Activated CD4-positive, alpha-beta T cell treated with anti-CD3 and anti-CD28 coated beads for 48 hours (primary cell): ENCODE results near the gene TNIP1.

Experiments
- DNase-seq: peaks from one replicate; pipeline ENCODE4 v3.0.0-alpha.2; 2020

TNIP1 gene

DNA sequence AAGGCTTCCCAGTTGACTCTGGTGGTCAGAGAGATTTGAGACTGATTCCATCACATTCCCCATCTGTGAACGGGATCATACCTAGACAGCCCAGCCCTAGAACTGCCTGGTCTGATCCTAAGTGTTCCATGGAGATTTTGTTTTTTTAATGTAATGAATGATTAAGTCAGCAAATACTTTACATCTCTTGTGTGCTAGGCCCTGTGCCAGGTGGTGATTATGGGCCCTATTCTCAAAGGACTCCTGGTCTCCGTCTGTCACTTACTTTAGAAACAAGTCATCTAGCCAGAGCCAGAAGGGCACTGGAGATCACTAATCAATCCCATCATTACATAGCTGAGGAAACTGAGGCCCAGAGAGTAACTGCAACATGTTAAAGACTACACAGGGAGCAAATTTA is 61.5 kb downstream of the TNIP1 start:
- no peak for DNase-seq

DNA sequence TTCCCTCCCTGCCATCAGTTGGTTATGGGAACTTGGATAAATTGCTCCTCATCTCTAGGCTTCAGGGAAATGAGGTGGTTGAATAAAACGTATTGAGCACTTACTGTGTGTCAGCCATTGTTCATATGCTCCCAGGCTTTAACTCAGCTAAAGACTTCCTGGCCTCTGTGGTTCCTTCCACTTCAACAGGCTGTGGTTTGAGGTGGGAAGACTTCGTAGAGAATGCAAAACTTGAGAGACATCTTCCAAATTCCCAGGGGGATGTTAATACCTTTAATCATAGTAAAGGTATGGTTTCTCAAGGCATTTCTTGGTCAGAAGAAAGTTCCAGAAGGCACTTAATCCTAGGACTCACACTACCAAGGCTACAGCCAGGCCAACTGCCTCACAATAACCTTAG is 62.0 kb downstream of the TNIP1 start:
- no peak for DNase-seq

DNA sequence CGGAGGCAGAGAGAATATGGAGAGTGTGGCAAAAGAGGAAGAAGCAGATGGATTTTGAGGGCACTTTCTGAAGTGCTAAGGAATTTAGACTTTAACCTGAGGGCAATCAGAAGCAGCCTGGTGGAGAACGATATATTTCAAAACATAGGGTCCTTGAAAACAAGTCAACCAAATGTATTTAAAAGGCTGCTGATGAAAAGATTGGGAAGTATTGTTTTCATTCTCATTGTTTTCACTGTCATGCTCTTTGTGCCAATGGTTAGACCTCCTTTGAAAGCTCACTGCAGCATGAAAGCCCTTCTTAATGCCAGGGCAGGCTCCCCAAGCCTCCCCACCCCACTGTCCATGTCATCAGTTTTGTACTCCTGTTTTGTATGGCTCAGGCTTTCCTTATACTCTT is 62.9 kb downstream of the TNIP1 start:
- DNase-seq = no peak

DNA sequence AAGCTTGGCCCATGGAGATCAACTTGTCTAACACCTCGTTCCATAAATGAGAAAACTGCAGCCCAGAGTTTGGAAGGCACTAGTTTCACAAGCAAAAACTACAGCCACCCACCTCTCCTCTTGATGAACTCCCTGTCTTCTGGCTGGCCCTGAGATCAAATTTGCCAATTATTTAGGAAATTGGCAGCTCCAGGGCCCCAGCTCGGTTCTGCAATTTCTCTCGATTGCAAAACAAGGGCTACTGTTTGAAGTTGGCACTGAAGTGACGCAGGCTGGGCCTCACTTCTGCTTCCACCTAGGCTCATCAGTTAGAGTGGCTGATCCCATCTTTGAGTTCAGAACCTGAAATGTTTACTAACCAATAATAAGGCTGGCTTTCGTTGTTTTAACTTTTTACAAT is 64.1 kb downstream of the TNIP1 start:
- no peak for DNase-seq

DNA sequence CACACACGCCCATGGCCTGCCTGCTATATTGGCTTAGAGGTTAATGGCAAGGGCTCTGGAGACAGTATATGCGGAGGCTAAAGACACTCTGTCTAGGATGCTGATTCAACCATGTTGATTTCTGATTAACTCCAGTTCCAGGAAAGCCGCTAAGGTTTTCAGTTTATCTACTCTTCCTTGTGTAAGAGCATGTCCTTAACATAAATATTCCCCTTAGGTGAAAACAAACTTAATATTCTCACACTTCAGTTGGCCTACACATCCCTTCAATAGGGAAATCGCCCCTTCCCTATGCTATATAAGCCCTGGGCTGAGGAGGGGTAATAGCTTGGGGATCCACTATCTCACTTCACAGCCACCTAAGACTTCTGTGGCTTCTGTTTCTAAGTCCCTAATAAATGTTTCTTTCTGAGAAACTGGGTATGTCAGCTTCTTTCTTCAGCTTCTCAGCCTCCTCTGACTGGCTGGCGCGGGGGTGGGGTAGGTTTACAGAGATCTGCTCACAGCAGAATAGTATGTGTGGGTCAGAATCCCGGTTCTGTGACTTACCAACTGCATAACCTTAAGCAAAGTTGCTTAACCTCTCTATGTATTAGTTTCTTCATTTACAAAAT is 64.8 kb downstream of the TNIP1 start:
- DNase-seq = no peak

DNA sequence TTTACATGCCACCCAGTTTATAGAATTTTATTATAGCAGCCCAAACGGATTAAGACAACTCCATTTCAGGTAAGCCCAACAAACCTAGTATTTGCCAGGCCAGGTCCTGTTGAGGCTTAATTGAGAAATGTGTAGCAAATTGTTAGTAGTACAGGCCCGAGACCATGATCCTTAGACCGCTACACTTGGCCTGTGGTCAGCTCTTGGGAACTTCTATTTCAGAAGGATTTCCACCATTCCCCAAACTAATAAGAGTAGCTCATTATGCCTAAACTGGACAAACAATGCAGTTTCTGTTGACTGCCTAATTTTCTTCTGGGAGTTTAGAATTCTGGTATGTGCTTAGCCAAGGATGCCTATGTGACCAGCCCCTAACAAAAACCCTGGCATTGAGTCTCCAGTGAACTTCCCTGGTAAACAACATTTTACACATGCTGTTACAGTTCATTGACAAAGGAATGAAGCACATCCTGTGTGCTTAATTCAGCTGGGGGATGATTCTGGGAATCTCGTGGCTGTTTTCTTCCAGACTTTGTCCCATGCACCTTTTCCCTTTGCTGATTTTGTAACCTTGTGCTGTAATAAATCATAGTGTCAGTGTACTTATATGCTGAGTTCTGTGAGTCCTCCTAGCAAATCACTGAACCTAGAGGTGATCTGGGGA is 66.0 kb downstream of the TNIP1 start:
- DNase-seq = no peak

DNA sequence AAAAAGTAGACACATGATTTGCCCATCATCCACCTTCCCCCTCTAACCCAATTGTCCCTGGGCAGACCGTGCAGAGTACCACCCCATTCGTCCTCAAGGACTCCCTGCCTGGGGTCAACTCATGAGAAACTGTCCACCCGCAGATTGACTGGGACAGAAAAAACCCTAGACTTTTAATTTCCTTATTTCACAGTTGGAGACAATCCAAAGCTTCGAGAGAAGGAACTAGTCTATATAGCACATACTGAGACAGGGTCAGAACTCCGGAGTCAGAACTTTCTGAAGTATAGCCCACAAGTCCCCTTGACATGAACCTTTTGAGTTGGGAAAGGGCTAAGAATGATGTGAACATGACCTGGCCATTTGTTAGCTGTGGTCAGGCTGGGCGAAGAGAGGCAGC is 68.0 kb downstream of the TNIP1 start:
- DNase-seq = no peak

DNA sequence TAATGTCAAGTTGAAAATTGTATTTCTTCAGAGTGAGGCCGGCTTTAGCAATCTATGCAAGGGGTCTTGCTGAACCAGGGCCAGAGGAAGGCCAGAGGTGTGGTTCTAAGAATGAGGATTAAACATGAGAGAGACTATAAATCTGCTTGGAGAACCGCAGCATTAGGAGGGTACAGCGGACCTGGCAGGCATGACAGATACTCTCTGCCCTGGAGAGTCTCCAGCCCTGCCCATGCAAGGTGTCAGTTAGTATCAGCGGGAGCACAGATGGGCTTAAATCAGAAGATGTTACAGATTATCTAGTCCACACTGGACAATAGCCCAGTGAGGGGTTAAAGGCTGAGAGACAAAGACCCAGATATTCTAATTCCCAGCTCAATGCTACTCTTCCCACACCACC is 71.9 kb downstream of the TNIP1 start:
- DNase-seq = no peak

DNA sequence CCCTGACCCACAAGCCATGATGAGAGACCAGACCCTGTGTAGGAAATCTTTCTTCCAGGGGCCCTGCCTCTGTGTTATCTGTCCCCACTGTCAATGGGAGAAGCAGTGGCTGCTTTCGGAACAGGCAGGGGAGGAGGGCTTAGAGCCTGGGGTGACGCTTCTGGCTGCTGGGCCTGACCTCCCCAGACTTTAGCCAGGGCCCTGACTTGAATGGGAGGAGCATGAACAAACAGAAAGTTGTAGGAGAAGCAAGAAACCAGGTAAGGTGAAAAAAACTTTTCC is 72.7 kb downstream of the TNIP1 start:
- no peak for DNase-seq

DNA sequence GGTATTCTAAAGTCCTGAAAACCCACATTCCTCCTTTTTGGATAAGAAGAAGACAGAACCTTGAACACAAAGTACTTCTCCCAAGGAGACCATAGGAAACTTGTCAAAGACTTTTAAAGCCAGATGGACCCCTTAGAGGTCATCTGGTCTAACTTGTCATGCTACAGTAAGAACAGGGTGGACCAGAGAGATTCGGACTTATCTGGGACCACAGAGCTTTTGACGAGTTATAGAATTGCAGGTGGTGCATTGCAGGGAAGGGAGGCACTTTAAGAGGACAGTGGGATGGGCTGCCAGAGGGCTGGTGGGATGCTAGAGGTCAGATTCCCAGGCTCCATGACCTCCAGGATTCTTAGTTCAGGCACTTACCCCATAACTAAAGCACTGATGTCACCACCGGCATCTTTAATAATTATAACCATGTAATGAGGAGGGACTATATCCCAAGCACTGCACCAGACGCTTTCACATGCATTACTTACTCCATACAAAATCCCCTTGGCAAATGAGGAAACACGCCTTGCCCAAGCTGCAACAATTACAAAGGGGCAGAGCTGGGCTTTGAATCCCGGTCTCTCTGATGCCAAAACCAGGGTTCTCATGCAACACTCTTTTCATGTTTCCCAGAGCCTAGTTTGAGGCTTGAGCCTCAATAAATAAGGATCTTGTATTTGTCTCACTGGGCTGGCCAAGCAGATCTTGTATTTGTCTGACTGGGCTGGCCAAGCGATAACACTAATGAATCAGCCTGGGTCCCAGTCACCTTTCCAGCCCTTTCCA is 73.2 kb downstream of the TNIP1 start:
- DNase-seq = no peak

DNA sequence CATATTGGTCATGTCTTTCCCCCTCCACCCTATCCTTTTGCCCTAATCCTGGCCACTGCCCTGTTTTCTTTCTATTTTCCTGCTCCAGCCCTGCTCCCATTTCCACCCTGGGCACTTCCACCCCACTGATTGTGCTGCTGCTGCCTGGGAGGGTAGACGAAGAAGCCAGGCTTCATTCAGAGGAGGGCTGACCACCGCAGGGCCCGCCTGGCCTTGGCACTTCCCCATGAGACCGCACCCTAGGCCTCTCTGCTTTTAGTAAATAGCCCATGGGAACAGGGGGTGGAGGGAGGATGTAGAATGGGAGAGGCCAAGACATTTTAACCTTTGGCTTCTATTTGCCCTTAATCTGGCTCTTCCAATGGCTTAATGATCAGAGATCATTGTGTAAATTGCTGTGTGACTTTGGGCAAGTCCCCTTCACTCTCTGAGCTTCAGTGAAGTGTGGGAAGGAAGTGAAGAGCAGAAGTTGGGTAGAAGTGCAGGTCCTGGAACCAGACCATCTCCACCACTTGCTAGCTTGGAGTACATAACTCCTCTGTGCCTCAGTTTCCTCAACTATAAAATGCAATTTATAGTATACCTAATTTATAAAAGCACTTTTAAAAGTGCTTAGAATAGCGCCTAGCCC is 74.0 kb downstream of the TNIP1 start:
- no peak for DNase-seq

DNA sequence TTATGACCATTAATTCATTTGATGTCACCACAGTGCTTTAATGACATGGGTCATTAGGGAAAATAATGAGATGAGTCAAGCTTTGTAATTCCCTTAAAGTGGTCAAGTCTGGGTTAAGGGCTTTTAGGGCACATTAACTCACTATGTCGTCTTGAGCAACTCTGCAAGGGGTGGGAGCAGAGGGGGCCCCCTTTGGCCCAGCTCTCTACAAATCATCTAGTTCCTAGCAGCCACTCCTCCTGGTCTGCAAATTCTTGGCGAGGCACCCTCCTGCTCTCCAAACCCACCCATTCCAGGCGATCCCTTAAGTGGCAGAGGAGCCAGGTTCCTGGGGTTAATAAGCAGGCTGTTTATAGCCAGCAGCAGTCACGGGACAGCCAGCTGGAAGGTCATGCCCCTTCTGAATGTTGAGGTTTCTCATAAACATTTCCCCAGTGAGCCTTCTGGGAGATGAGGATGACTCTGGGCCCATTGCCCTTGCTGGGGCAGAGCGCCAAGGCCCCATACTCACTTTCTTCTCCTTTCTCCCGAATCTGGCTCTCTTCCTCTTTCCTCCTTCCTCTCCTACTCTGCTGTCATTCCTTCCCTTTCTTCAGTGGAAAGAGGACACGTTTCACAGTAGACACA is 74.8 kb downstream of the TNIP1 start:
- DNase-seq = no peak

DNA sequence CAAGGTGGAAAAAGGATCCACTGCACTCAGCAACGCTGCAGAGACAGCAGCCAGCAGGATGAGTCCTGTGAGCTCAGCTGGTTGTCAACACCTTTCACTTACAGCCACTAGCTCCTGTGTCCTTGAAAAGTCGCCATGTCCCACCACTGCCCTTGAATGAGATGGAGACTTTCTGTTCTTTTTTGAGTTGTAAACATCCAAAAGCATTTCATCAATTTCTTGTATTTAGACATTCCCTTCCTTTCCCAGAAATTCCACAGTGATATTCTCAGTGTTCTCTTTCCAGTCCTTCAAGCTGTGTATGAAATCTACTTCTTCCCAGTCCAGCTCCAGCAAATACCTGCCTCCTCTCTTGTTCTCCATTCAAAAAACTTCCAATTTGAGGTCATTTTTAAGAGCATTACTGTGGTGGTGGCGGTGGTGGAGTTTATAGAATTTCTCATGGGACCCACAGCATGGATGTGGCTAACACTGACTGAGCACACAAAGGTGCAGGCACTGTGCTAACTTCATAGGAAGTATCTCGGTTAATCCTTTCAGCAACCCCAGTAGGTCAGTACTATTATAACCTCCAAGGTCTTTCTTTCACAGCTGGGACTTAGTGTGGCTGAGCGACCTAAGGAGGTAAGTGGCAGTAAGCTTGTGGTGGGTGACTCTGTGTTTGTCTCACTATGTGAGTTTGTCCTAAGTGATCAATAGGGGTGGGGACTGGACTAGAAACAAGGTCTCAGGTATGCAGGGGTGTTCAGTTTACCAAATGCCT is 75.5 kb downstream of the TNIP1 start:
- DNase-seq = no peak

DNA sequence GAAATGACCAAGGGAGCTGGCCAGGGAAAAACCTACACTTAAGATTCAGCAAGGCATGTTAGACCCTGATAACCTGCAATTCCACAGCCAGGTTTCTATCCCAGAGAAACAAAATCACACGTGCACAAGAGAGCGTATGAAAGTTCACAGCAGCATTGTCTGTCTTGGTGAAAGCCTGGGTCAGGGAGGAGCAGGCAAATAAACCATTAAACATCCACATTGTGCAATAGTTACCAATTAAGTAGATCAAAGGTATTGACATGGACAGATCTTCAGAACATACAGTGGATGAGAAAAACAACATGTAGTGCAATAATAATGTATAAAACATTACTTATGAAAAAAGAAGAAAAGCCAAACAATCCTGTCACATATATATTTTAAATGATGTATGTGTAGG is 76.3 kb downstream of the TNIP1 start:
- no peak for DNase-seq

DNA sequence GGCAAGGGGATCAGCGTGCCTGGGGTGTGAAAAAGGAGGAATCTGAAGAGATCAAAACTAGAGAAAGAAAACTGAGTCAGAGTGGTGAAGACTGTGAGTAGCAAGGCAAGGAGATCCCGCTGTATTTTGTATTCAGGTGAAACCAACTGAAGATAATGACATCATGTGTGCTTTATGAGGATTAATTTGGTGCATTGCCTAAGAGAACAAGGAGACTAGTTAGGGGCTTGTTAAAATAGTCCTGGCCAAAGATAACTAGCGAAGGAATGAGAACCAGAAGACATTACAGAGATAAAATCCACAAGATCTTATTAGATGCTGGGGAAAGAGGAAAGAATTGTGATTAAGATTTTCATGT is 77.4 kb downstream of the TNIP1 start:
- DNase-seq = no peak

DNA sequence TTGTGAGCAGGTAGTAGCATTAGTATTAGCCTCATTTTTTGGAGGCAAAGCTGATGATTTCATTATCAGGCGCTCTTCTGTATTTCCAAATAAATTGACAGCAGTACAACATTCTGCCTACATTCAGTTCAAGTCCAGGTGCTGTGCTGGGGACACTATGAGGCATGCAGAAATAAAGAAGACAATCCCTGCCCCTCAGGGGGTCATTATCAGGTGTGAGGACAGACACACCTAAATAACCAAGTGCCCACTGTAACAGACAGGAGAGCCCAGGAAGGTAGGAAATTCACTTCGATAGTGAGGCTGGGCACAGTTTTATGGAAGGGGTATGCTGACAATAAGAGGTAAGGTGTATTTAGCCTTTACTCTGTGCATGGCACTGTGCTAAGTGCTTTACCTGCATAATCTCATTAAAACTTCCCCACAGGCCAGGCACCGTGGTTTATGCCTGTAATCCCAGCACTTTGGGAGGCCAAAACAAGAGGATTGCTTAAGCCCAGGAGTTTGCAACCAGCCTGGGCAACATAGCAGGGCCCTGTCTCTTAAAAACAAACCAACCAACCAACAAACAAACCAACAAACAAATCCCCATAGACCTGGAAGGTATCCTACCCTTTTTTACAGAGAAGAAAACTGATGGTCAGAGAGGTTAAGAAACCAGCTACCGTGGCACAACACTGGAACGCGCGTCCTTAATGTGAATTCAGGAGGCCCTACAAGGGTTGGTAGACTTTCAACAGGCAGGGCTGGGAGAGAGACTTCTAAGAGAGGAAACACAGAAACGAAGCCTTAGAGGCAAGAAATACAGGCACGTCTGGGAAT is 77.9 kb downstream of the TNIP1 start:
- DNase-seq = no peak

DNA sequence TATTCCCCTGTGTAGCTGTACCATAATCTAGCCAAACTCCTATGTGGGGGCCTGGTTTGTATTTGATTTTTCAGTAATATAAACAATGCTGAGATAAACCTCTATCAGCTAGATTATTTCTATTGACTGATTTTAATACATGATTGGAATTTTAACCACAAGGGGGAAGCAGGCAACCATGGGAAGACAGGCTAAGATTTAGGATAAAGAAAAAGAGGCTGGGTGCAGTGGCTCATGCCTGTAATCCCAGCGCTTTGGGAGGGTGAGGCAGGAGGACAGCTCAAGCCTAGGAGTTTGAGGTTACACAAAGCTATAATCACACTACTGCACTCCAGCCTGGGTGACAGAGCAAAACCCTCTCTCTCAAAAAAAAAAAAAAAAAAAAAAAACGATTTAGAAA is 78.6 kb downstream of the TNIP1 start:
- DNase-seq = no peak

DNA sequence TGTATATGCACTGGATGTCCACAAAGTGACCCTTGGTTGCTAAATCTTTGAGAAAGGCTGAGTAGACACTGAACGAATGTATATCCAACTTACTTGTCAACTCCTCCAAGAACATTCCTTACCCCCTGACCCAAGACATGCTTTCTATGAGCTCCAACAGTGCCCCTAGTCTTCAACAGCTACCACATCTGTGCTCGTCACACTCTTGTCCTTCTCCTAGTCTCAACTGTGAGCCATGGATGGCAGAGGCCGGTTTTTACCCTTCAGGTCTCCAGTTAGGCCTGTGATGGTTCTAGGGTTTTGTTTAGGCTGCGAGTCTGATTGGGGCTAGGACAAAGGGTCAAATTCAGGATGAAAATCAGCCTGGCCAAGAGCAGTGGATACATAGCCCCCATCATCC is 79.4 kb downstream of the TNIP1 start:
- no peak for DNase-seq

DNA sequence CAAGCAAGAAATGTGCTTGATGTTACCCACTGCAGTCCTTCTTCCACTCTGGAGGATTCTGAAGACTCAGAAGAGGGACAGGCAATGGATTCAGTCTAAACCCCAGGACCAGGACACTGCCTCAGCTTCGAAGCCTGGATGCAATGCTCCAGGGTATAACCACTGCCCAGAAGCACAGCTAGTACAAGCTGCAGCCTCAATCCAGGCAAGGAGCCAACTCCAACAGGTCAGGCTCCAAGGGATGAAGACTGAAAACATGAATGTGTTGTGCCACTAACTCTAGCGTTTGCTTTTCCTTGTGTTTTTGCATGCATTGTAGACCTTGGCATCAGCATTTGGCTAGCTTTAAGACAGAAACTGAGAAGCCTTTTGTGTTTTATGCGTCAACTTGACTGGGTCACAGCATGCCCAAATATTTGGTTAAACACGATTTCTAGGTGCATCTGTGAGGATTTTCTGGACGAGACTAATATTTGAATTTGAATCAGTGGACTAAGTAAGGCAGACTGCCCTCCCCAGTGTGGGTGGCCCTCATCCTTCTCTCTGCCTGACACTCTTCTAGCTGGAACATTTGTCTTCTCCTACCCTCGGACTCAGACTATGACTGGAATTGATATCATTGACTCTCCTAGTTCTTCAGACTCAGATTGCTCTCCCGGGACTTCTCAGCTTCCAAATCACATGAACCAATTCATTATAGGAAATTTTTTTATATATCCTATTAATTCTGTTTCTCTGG is 81.0 kb downstream of the TNIP1 start:
- no peak for DNase-seq

DNA sequence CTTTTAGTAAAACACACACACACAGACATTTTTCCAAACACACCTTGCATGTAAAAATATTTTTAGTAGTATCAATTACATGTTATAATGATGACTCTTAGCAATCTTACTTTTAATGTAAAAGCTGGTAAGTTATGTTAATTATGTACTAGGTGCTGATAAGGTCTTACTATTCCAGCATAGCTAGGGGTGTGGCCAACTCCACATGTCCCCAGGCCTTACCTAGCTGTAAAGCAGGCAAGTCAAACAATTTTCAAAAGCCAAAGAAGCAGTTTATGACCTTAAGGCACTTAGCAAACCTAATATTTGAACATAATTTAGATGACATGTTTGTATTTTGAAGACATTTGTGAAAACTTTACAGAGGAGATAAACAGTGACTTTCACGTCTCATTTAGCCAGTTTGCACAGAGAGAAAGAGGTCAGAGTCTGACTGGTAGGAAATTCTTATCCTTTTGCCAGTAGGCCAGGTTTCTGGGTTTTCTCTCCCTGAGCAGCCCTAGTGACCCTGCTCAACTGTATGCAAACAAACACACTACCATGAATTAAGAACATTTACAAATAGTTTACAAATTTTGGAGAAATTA is 86.9 kb downstream of the TNIP1 start:
- no peak for DNase-seq

DNA sequence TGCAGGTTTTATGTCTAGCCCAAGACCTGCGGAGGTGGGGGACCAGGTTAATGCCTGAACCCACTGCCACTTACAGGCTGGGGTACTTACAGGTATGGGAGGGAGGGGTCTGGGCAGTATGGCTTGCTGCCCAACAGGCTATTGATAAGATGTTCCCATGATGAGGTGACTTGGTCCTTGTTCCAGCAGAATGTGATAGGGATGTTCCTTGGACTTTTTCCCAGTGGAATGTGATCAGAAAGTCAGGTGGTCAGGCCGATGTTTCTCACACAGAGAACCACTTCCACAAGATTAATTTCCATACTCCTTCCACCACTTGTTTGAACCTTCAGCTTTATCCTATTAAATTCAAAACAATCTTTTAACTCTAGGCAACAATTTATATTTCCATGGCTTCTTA is 87.4 kb downstream of the TNIP1 start:
- DNase-seq = no peak
